Ishikawa (cell line): ENCODE data around the gene APLF.

ENCODE experiments used
- CREB1 ChIP-seq: IDR thresholded peaks from 2 replicates; pipeline ENCODE4 v1.6.1; 2012; ENCODE audit warnings: low read depth
- EGR1 ChIP-seq: IDR thresholded peaks from 2 replicates; pipeline ENCODE4 v1.6.1; 2012
- EP300 ChIP-seq: IDR thresholded peaks from 2 replicates; pipeline ENCODE4 v1.6.1; 2012; ENCODE audit warnings: borderline replicate concordance
- FOXM1 ChIP-seq: IDR thresholded peaks from 2 replicates; pipeline ENCODE4 v1.6.1; 2012; ENCODE audit warnings: low read depth, borderline replicate concordance
- MAX ChIP-seq: IDR thresholded peaks from 2 replicates; pipeline ENCODE4 v1.6.1; 2012
- NFIC ChIP-seq: IDR thresholded peaks from 2 replicates; pipeline ENCODE4 v1.6.1; 2012
- RAD21 ChIP-seq: IDR thresholded peaks from 2 replicates; pipeline ENCODE4 v1.6.1; 2012; ENCODE audit warnings: low read depth
- REST ChIP-seq: IDR thresholded peaks from 2 replicates; pipeline ENCODE4 v1.6.1; 2012; ENCODE audit warnings: low read depth, mild to moderate bottlenecking
- TAF1 ChIP-seq: IDR thresholded peaks from 2 replicates; pipeline ENCODE4 v1.6.1; 2012; ENCODE audit warnings: low read depth, mild to moderate bottlenecking
- TEAD4 ChIP-seq: IDR thresholded peaks from 2 replicates; pipeline ENCODE4 v1.6.1; 2012
- YY1 ChIP-seq: IDR thresholded peaks from 2 replicates; pipeline ENCODE4 v1.6.1; 2012; ENCODE audit warnings: low read depth

- TF ChIP-seq MAX (no peak), RAD21 (peak; percentile 92), EP300 (no peak), TAF1 (no peak), YY1 (no peak), EGR1 (no peak), REST (no peak), FOXM1 (no peak), TEAD4 (no peak), CREB1 (no peak), NFIC (no peak)
These were observed 26.0 kb upstream of the APLF start for GRCh38 chr2:68441179-68441993.
